Progenitor cell of endocrine pancreas (in vitro differentiated cells): Measurements from ENCODE around the gene SEL1L2. TPM values are rescaled to one million over a fixed set of nuclear protein-coding genes. Genes with fewer than 3 reads are reported as not detected.
A peak's percentile ranks its signal among the peaks of the same experiment; 100 is the strongest.
"Not testable (repeated sequence)": the region's sequence is repeated elsewhere in the genome, so short reads cannot be mapped to it uniquely, and the experiment has no call there.

Source experiments
- DNase-seq: peaks from one replicate; pipeline ENCODE4 v3.0.0; 2021; ENCODE audit warnings: low spot score; ENCODE audit not compliant: unreplicated experiment
- H3K27ac Mint-ChIP-seq: 2 replicates; pipeline ENCODE4 v1.8.0; 2021; ENCODE audit warnings: mild to moderate bottlenecking, moderate library complexity, mixed read lengths
- H3K27me3 Mint-ChIP-seq: 2 replicates; pipeline ENCODE4 v1.8.0; 2021; ENCODE audit warnings: mixed read lengths
- H3K36me3 Mint-ChIP-seq: 2 replicates; pipeline ENCODE4 v1.8.0; 2022; ENCODE audit warnings: mixed read lengths; ENCODE audit not compliant: insufficient read depth
- H3K4me1 Mint-ChIP-seq: 2 replicates; pipeline ENCODE4 v1.8.0; 2021; ENCODE audit warnings: low read depth, mixed read lengths
- H3K4me3 Mint-ChIP-seq: 2 replicates; pipeline ENCODE4 v1.8.0; 2021; ENCODE audit warnings: low read depth, mild to moderate bottlenecking, moderate library complexity, mixed read lengths
- H3K9me3 Mint-ChIP-seq: 2 replicates; pipeline ENCODE4 v1.8.0; 2021; ENCODE audit warnings: low read depth, mixed read lengths
- total RNA-seq: library from RNA; stranded (reverse); gene quantifications from 2 replicates; pipeline ENCODE4 v1.2.1, GENCODE V29; 2021
- TF ChIP-seq, protein P1 (sequence below): fragments of 200-600 bp; sonication (generic); IDR thresholded peaks from one replicate; pipeline ENCODE4 v1.5.0; 2021; ENCODE audit warnings: antibody characterized with exemption, mild to moderate bottlenecking; ENCODE audit not compliant: unreplicated experiment

SEL1L2 gene
- total RNA-seq, 1 donor from 2014 or later, result not detected

- peaks cover 11% of the 10 kb centered on the region for H3K27me3 Mint-ChIP-seq
- peak within 1 kb of the TSS; percentile 93 for H3K4me3 Mint-ChIP-seq
- H3K36me3 Mint-ChIP-seq, result no peaks in the 10 kb centered on the region
- H3K27ac Mint-ChIP-seq, result peak within 1 kb of the TSS; percentile 92
- TF ChIP-seq, protein P1, sequence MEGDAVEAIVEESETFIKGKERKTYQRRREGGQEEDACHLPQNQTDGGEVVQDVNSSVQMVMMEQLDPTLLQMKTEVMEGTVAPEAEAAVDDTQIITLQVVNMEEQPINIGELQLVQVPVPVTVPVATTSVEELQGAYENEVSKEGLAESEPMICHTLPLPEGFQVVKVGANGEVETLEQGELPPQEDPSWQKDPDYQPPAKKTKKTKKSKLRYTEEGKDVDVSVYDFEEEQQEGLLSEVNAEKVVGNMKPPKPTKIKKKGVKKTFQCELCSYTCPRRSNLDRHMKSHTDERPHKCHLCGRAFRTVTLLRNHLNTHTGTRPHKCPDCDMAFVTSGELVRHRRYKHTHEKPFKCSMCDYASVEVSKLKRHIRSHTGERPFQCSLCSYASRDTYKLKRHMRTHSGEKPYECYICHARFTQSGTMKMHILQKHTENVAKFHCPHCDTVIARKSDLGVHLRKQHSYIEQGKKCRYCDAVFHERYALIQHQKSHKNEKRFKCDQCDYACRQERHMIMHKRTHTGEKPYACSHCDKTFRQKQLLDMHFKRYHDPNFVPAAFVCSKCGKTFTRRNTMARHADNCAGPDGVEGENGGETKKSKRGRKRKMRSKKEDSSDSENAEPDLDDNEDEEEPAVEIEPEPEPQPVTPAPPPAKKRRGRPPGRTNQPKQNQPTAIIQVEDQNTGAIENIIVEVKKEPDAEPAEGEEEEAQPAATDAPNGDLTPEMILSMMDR, result peak; percentile 18
- peaks cover 8% of the 10 kb centered on the region for H3K4me1 Mint-ChIP-seq
- peaks cover 12% of the 10 kb centered on the region for H3K9me3 Mint-ChIP-seq
- DNase-seq, result peak; percentile 99
Observed at GRCh38 chr20:13995086-13995665, 4.8 kb upstream of the SEL1L2 start, which contains the start of gene MACROD2. MACROD2 (plus strand) TSS chr20:13995516.

- H3K4me1 Mint-ChIP-seq, H3K27ac Mint-ChIP-seq, H3K4me3 Mint-ChIP-seq, DNase-seq, H3K27me3 Mint-ChIP-seq, H3K36me3 Mint-ChIP-seq: not testable (repeated sequence)
- peaks cover 12% of the 10 kb centered on the region for H3K9me3 Mint-ChIP-seq
Observed at GRCh38 chr20:13991955-13992354, 1.5 kb upstream of the SEL1L2 start.

GRCh38 chr20:13991311-13991710, 897 bp upstream of the SEL1L2 start:
- Mint-ChIP-seq H3K27me3 (peaks cover under 1% of the 10 kb centered on the region), H3K4me1 (peaks cover 5% of the 10 kb centered on the region), H3K4me3 (no peak overlapping the region), H3K27ac (no peak overlapping the region), H3K9me3 (peaks cover 12% of the 10 kb centered on the region), H3K36me3 (no peaks in the 10 kb centered on the region)
- DNase-seq, result no peak
- TF ChIP-seq, protein P1, result no peak

DNA sequence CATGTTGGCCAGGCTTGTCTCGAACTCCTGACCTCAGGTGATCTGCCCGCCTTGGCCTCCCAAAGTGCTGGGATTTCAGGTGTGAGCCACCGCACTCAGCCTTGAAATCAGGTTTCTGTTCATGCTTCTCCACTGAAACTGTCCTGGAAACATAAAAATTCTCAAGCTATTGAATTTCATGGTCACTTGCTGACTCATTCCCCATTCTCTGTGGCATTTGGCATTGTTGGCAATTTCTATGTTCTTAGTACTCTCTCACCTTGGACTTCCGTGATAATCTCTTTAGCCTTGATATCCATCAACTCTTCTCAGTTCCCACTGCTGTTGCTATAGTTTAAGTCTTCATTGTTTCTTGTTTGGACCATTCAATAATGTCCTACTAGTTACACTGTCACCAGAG, 6.2 kb downstream of the SEL1L2 start:
- no peaks in the 10 kb centered on the region for H3K27me3 Mint-ChIP-seq
- H3K9me3 Mint-ChIP-seq, result peaks cover 3% of the 10 kb centered on the region
- TF ChIP-seq, protein P1, result no peak
- H3K27ac Mint-ChIP-seq, result no peak overlapping the region
- H3K4me3 Mint-ChIP-seq, result no peak overlapping the region
- DNase-seq, result no peak
- no peaks in the 10 kb centered on the region for H3K36me3 Mint-ChIP-seq
- H3K4me1 Mint-ChIP-seq, result no peaks in the 10 kb centered on the region

GRCh38 chr20:13960525-13960924, 29.9 kb downstream of the SEL1L2 start:
- no peak overlapping the region for H3K4me3 Mint-ChIP-seq
- no peaks in the 10 kb centered on the region for H3K4me1 Mint-ChIP-seq
- no peak overlapping the region for H3K27ac Mint-ChIP-seq
- TF ChIP-seq, protein P1, result no peak
- no peaks in the 10 kb centered on the region for H3K36me3 Mint-ChIP-seq
- no peak for DNase-seq
- no peaks in the 10 kb centered on the region for H3K9me3 Mint-ChIP-seq
- H3K27me3 Mint-ChIP-seq, result no peaks in the 10 kb centered on the region

DNA sequence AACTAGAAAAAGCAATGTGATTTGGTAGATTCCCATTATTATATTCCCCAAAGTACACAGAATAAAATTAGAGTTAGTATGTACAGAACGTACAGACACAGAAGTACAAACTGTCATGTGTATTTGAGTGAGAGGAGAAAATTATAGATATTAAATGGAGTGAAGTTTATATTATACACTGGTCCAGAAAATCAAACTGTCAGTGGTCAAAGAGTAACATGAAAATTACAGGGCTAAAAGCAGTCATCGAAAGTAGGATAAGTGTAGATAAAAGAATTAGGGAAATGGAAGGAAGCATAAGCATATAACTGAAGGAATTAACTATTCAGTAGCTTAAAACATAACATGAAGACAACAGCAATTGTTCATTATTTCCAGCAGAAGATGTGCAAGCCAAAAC, 30.3 kb downstream of the SEL1L2 start:
- Mint-ChIP-seq H3K4me1 (no peaks in the 10 kb centered on the region), H3K4me3 (no peak overlapping the region), H3K27ac (no peak overlapping the region), H3K27me3 (no peaks in the 10 kb centered on the region), H3K9me3 (no peaks in the 10 kb centered on the region), H3K36me3 (no peaks in the 10 kb centered on the region)
- no peak for DNase-seq
- TF ChIP-seq, protein P1, result no peak
